H1 (cell line): ENCODE measurements around the gene CHMP4A. TPM values are rescaled to one million over a fixed set of nuclear protein-coding genes. Genes with fewer than 3 reads are reported as not detected.

Source experiments
- CTCF ChIA-PET: fragments of 300-600 bp; sonication (Branson Sonifier 250); formaldehyde crosslinking; loops from one replicate; lab custom pipeline; 2021; ENCODE audit not compliant: partially characterized antibody; lab: Charles Lee
- POLR2A ChIA-PET: fragments of 300-600 bp; sonication (Branson Sonifier 250); formaldehyde crosslinking; loops from one replicate; lab custom pipeline; 2021; ENCODE audit warnings: inconsistent platforms; ENCODE audit not compliant: partially characterized antibody; lab: Charles Lee
- DNase-seq, 2 experiments: peaks; one replicate each; pipeline versions ENCODE4 v3.0.0 to v3.0.0-alpha.2; 2010 to 2022; ENCODE audit warnings: low spot score in 2 of 2, low read depth in 1 of 2, mixed read lengths in 1 of 2
- FAIRE-seq: peaks from 2 replicates; lab custom pipeline; 2011; peaks lifted over from hg19 to GRCh38; lab: Jason Lieb, UNC
- H2AFZ ChIP-seq: 2 replicates; pipeline ENCODE4 v1.8.1; 2012; ENCODE audit warnings: low read length, inconsistent platforms
- H2AK5ac ChIP-seq: 2 replicates; pipeline ENCODE4 v1.6.1; 2013; ENCODE audit warnings: low read depth, low read length
- H2BK120ac ChIP-seq: replicated peaks from 2 replicates; pipeline ENCODE3; 2013; ENCODE audit warnings: low read depth, low read length, inconsistent platforms
- H2BK12ac ChIP-seq: 2 replicates; pipeline ENCODE4 v1.6.1; 2013; ENCODE audit warnings: low read depth, low read length
- H2BK15ac ChIP-seq: 2 replicates; pipeline ENCODE4 v1.6.1; 2013; ENCODE audit warnings: low read length
- H2BK20ac ChIP-seq: 2 replicates; pipeline ENCODE4 v1.6.1; 2013; ENCODE audit warnings: low read length
- H2BK5ac ChIP-seq: 2 replicates; pipeline ENCODE4 v1.6.1; 2013; ENCODE audit warnings: low read depth, low read length
- H3K14ac ChIP-seq: 2 replicates; pipeline ENCODE4 v1.6.1; 2013; ENCODE audit warnings: inconsistent platforms; ENCODE audit not compliant: insufficient read length
- H3K18ac ChIP-seq: 2 replicates; pipeline ENCODE4 v1.6.1; 2013; ENCODE audit warnings: low read length; ENCODE audit errors: extremely low read depth
- H3K23ac ChIP-seq: 2 replicates; pipeline ENCODE4 v1.6.1; 2013; ENCODE audit warnings: inconsistent platforms; ENCODE audit not compliant: insufficient read length
- H3K23me2 ChIP-seq: 2 replicates; pipeline ENCODE4 v1.6.1; 2013; ENCODE audit warnings: low read depth, low read length
- H3K27ac ChIP-seq: 2 replicates; pipeline ENCODE4 v1.6.1; 2011; ENCODE audit warnings: low read depth, low read length, inconsistent platforms
- H3K27me3 ChIP-seq, 4 experiments: replicated peaks in 1 of 4; 1 replicate in 1 of 4; 2 replicates in 3 of 4; pipeline versions ENCODE4 v1.6.1 to v1.8.1; 2011 to 2013; ENCODE audit warnings: low read length in 3 of 4, mild to moderate bottlenecking in 3 of 4, inconsistent platforms in 2 of 4, mixed read lengths in 2 of 4, moderate library complexity in 1 of 4; ENCODE audit not compliant: control insufficient read depth in 3 of 4, insufficient read depth in 3 of 4; ENCODE audit errors: extremely low read depth in 1 of 4
- H3K36me3 ChIP-seq, 4 experiments: 2 replicates each; pipeline versions ENCODE4 v1.6.1 to v1.8.1; 2011 to 2013; ENCODE audit warnings: mild to moderate bottlenecking in 4 of 4, low read length in 3 of 4, moderate library complexity in 2 of 4, control low read depth in 1 of 4, inconsistent platforms in 1 of 4; ENCODE audit not compliant: insufficient read depth in 4 of 4, control insufficient read depth in 2 of 4
- H3K4ac ChIP-seq: replicated peaks from 2 replicates; pipeline ENCODE3; 2013; ENCODE audit warnings: low read length, low read depth, mixed read lengths, inconsistent platforms; ENCODE audit not compliant: insufficient read length
- H3K4me1 ChIP-seq, 4 experiments: replicated peaks in 1 of 4; 1 replicate in 1 of 4; 2 replicates in 3 of 4; pipeline versions ENCODE4 v1.6.1 to v1.8.1; 2011 to 2013; ENCODE audit warnings: low read length in 3 of 4, inconsistent platforms in 2 of 4, mixed read lengths in 1 of 4; ENCODE audit not compliant: insufficient read depth in 4 of 4, control insufficient read depth in 3 of 4
- H3K4me2 ChIP-seq, 2 experiments: 2 replicates each; pipeline versions ENCODE4 v1.6.1 to v1.8.1; 2011 to 2013; ENCODE audit warnings: low read depth in 2 of 2, low read length in 2 of 2, control low read depth in 1 of 2, inconsistent platforms in 1 of 2, mild to moderate bottlenecking in 1 of 2; ENCODE audit not compliant: insufficient read depth in 1 of 2
- H3K4me3 ChIP-seq, 4 experiments: fragments of 200-600, 300-600 bp in 1 of 4; sonication (generic), shearing (Covaris generic), sonication (Bioruptor Twin) in 1 of 4; 2 replicates each; pipeline versions ENCODE4 v1.5.1 to v1.8.1; 2011 to 2016; ENCODE audit warnings: low read length in 4 of 4, low read depth in 3 of 4, control low read depth in 2 of 4, inconsistent platforms in 2 of 4, mild to moderate bottlenecking in 2 of 4, mixed read lengths in 1 of 4, moderate library complexity in 1 of 4; ENCODE audit not compliant: insufficient read depth in 2 of 4; ENCODE audit errors: extremely low read depth in 1 of 4
- H3K56ac ChIP-seq: replicated peaks from 2 replicates; pipeline ENCODE3; 2013; ENCODE audit warnings: low read depth, mild to moderate bottlenecking, mixed read lengths, low read length, inconsistent platforms; ENCODE audit not compliant: insufficient read length
- H3K79me1 ChIP-seq: 2 replicates; pipeline ENCODE4 v1.6.1; 2013; ENCODE audit warnings: low read depth, low read length, control low read depth
- H3K79me2 ChIP-seq, 2 experiments: 2 replicates each; pipeline versions ENCODE4 v1.6.1 to v1.8.1; 2012 to 2013; ENCODE audit warnings: low read length in 2 of 2, mild to moderate bottlenecking in 2 of 2, inconsistent platforms in 1 of 2; ENCODE audit not compliant: insufficient read depth in 2 of 2, control insufficient read depth in 1 of 2
- H3K9ac ChIP-seq, 4 experiments: replicated peaks in 1 of 4; 1 replicate in 1 of 4; 2 replicates in 3 of 4; pipeline versions ENCODE4 v1.6.1 to v1.8.1; 2011 to 2013; ENCODE audit warnings: low read depth in 3 of 4, low read length in 3 of 4, control low read depth in 2 of 4, mild to moderate bottlenecking in 2 of 4, moderate library complexity in 2 of 4, inconsistent platforms in 1 of 4; ENCODE audit errors: extremely low read depth in 1 of 4
- H3K9me3 ChIP-seq, 2 experiments: 2 replicates each; pipeline versions ENCODE4 v1.6.1 to v1.8.1; 2012 to 2013; ENCODE audit warnings: mild to moderate bottlenecking in 2 of 2, moderate library complexity in 2 of 2, control low read depth in 1 of 2, inconsistent platforms in 1 of 2, low read depth in 1 of 2, low read length in 1 of 2, mixed read lengths in 1 of 2; ENCODE audit not compliant: insufficient read depth in 2 of 2
- H4K20me1 ChIP-seq, 2 experiments: replicated peaks in 1 of 2; 2 replicates each; pipeline versions ENCODE3 to v1.8.1; 2011 to 2013; ENCODE audit warnings: inconsistent platforms in 2 of 2, low read length in 2 of 2, mild to moderate bottlenecking in 1 of 2; ENCODE audit not compliant: insufficient read depth in 2 of 2, control insufficient read depth in 1 of 2
- H4K5ac ChIP-seq: 2 replicates; pipeline ENCODE4 v1.6.1; 2013; ENCODE audit warnings: low read length, low read depth, mixed read lengths, inconsistent platforms; ENCODE audit not compliant: insufficient read length
- H4K8ac ChIP-seq: 2 replicates; pipeline ENCODE4 v1.8.0; 2013; ENCODE audit warnings: mild to moderate bottlenecking, moderate library complexity, low read length, inconsistent platforms; ENCODE audit not compliant: insufficient read depth; ENCODE audit errors: extremely low read depth
- H4K91ac ChIP-seq: replicated peaks from 2 replicates; pipeline ENCODE3; 2013; ENCODE audit warnings: low read length, mixed read lengths, inconsistent platforms; ENCODE audit not compliant: insufficient read length
- BCL11A ChIP-seq, 2 experiments: IDR thresholded peaks; one replicate each; pipeline ENCODE4 v1.6.1; 2011; ENCODE audit warnings: low read depth in 2 of 2, low read length in 2 of 2, mild to moderate bottlenecking in 2 of 2
- BRCA1 ChIP-seq: IDR thresholded peaks from 2 replicates; pipeline ENCODE4 v1.6.1; 2012; ENCODE audit warnings: low read depth, low read length, improper control_type of control experiment
- CTBP2 ChIP-seq: IDR thresholded peaks from 2 replicates; pipeline ENCODE4 v1.7.0; 2011; ENCODE audit warnings: borderline replicate concordance, mild to moderate bottlenecking, moderate library complexity, mixed read lengths, low read length; ENCODE audit not compliant: insufficient read depth, insufficient read length
- FOSL1 ChIP-seq: IDR thresholded peaks from 2 replicates; pipeline ENCODE4 v1.6.1; 2011; ENCODE audit warnings: mild to moderate bottlenecking, low read depth, low read length, moderate library complexity; ENCODE audit not compliant: insufficient read depth
- KDM1A ChIP-seq: fragments of 200-600, 300-600 bp; sonication (generic); IDR thresholded peaks from 2 replicates; pipeline ENCODE4 v1.7.1; 2016; ENCODE audit warnings: mild to moderate bottlenecking, low read length, borderline replicate concordance
- POLR2AphosphoS5 ChIP-seq: IDR thresholded peaks from 2 replicates; pipeline ENCODE4 v1.6.1; 2011; ENCODE audit warnings: low read depth, low read length
- POU5F1 ChIP-seq: IDR thresholded peaks from 2 replicates; pipeline ENCODE4 v1.6.1; 2011; ENCODE audit warnings: low read depth, mild to moderate bottlenecking, low read length, moderate library complexity
- RAD21 ChIP-seq, 2 experiments: IDR thresholded peaks in 1 of 2; conservative IDR thresholded peaks in 1 of 2; 2 replicates each; pipeline ENCODE4 v1.6.1; 2011; ENCODE audit warnings: low read depth in 2 of 2, low read length in 2 of 2, improper control_type of control experiment in 1 of 2, inconsistent platforms in 1 of 2, mild to moderate bottlenecking in 1 of 2, moderate library complexity in 1 of 2
- TAF1 ChIP-seq: IDR thresholded peaks from 2 replicates; pipeline ENCODE4 v1.6.1; 2011; ENCODE audit warnings: mild to moderate bottlenecking, low read depth, low read length
- TEAD4 ChIP-seq: IDR thresholded peaks from 2 replicates; pipeline ENCODE4 v1.6.1; 2012; ENCODE audit warnings: low read depth, low read length, inconsistent platforms, mixed read lengths
- YY1 ChIP-seq: IDR thresholded peaks from 2 replicates; pipeline ENCODE4 v1.6.1; 2011; ENCODE audit warnings: low read depth, mild to moderate bottlenecking, low read length
- WGBS, 2 experiments: shearing (Covaris generic) in 1 of 2; methylation state at CpG; one replicate each; pipeline versions ENCODE4 v1.1.6 to v1.1.7; 2013 to 2015; ENCODE audit warnings: low lambda C conversion rate in 2 of 2, mixed read lengths in 2 of 2, inconsistent platforms in 1 of 2, low coverage in 1 of 2, missing lambda C conversion rate in 1 of 2; ENCODE audit not compliant: insufficient replicate concordance in 2 of 2, insufficient coverage in 1 of 2, insufficient read length in 1 of 2; ENCODE audit errors: extremely low coverage in 1 of 2, missing lambda C conversion rate in 1 of 2; 5-methylcytosine and 5-hydroxymethylcytosine counted together
- polyA plus RNA-seq, 7 experiments: library from polyadenylated mRNA; depleted of rRNA in 3 of 7; stranded (reverse) in 5 of 7; unstranded in 2 of 7; fragments of >200 nt in 5 of 7; fragments of 200-250 nt in 2 of 7; gene quantifications; 1 replicate in 5 of 7; 2 replicates in 1 of 7; 4 replicates in 1 of 7; pipeline versions ENCODE4 v1.2.1 to v1.2.3, GENCODE V29; 2011 to 2013; ENCODE audit warnings: missing spikeins in 2 of 7, mixed read lengths in 2 of 7
- total RNA-seq: library from RNA; stranded (reverse); fragmentation: NEBNext Ultra II Directional; extraction: Animal tissue kit (Norgen Biotek cat#: 25700); gene quantifications from 2 replicates; pipeline ENCODE4 v1.2.1, GENCODE V29; 2021
- TF ChIP-seq, protein P1 (sequence below): IDR thresholded peaks from 2 replicates; pipeline ENCODE4 v1.6.1; 2012; ENCODE audit warnings: inconsistent platforms

CHMP4A gene
- total and polyA plus RNA-seq, 2 of the 8 experiments (the other 6 are each of a cell fraction or from before 2014, with no cell fraction given) = 32.9 to 37.6 TPM

DNA sequence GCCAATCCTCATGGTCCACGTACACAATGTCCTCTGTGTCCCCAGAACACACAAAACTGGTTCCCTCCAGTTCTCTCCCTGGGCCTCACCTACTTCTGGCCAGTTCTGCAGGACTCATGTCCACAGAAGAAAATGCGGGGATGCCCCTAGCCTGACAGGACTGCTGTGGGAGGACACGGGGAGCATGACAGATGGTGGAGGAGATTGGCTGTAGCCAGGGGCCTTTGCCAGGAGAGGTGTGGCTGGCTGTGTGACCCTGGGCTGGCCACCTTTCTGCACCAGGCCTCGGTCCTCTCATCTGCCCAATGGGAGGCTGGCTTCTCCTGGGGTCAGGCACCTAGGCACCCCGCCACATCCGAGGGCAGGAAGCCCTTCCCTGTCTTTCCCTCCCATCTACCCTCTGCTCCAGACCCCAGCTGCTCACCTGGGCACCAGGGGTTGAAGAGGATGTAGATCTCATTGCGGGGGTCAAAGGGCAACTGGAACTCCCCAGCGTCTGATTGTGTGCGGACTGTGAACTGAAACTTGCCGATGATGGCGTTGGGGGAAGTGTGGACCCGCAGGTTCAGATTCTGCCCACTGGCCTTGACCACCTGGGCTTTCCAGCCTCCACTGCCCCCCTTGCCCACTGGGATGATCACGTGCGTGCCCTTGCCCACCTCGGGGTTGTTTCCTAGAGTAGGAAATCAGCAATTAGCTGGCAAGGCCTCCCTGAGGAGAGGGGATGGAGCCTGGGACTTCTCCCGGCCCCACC lies 46.9 kb upstream of the CHMP4A start:
- Histone ChIP-seq H3K4me2 (no peak overlapping the region), H2BK20ac (no peak overlapping the region), H4K20me1 (peaks cover 0 to 2% of the 10 kb centered on the region in 2 experiments), H3K27me3 (no peaks in the 10 kb centered on the region; a peak in 1 of 7 replicates), H2BK15ac (no peak overlapping the region), H3K18ac (no peak overlapping the region), H3K14ac (no peak overlapping the region), H2BK5ac (no peak overlapping the region; the same call in 1 of the 2 replicates), H4K8ac (no peak overlapping the region), H3K4ac (no peak overlapping the region), H3K23me2 (no peaks in the 10 kb centered on the region), H3K36me3 (no peaks in the 10 kb centered on the region), H2BK12ac (no peak overlapping the region), H3K79me2 (no peaks in the 10 kb centered on the region), H3K56ac (no peak overlapping the region), H3K27ac (no peak overlapping the region), H2AFZ (no peak overlapping the region), H3K4me3 (no peak overlapping the region), H3K23ac (no peak overlapping the region), H3K9me3 (no peaks in the 10 kb centered on the region), H3K9ac (no peak overlapping the region), H2AK5ac (no peak overlapping the region), H4K5ac (no peak overlapping the region), H4K91ac (no peak overlapping the region), H2BK120ac (no peak overlapping the region), H3K4me1 (peaks cover 0 to 2% (median 0%) of the 10 kb centered on the region in 4 experiments; a peak in 1 of 7 replicates), H3K79me1 (no peaks in the 10 kb centered on the region)
- POLR2A ChIA-PET = interaction anchor here (1.6 to 3.9 kb wide), 2 partner anchors 10 to 14 kb away, joined by 6 to 14 read pairs; no protein-coding TSS in a partner anchor
- CTCF ChIA-PET = interaction anchor here (0.9 to 3.6 kb wide), 3 partner anchors 17 to 48 kb away, joined by 6 to 13 read pairs (median 12); partner anchors contain the start of genes CIDEB and TINF2
- FAIRE-seq (no peak), DNase-seq (no peak)
- WGBS, 2 experiments = 88% methylated on average over 16 of the region's 16 CpGs; no CpG with 5 or more reads in 1 of the 2 experiments
- TF ChIP-seq BCL11A (IDR thresholded peaks at IDR 0.05; ENCODE audit: low read depth in 2 of 2, low read length in 2 of 2) (no peak), TEAD4 (no peak), FOSL1 (no peak), BRCA1 (no peak), POLR2AphosphoS5 (no peak), YY1 (no peak), KDM1A (no peak), TAF1 (no peak), CTBP2 (no peak), POU5F1 (no peak), RAD21 (IDR thresholded peaks at IDR 0.05 in 1 of 2, conservative IDR thresholded peaks at IDR 0.05 in 1 of 2; ENCODE audit: low read depth in 2 of 2, low read length in 2 of 2) (no peak)
- TF ChIP-seq, protein P1, sequence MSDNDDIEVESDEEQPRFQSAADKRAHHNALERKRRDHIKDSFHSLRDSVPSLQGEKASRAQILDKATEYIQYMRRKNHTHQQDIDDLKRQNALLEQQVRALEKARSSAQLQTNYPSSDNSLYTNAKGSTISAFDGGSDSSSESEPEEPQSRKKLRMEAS = no peak
